ENCODE results near the gene SLC36A2. TPM values are rescaled to one million over a fixed set of nuclear protein-coding genes. Genes with fewer than 3 reads are reported as not detected.

Gene SLC36A2
- total RNA-seq, 1 experiment from 2014 or later: not detected

DNA sequence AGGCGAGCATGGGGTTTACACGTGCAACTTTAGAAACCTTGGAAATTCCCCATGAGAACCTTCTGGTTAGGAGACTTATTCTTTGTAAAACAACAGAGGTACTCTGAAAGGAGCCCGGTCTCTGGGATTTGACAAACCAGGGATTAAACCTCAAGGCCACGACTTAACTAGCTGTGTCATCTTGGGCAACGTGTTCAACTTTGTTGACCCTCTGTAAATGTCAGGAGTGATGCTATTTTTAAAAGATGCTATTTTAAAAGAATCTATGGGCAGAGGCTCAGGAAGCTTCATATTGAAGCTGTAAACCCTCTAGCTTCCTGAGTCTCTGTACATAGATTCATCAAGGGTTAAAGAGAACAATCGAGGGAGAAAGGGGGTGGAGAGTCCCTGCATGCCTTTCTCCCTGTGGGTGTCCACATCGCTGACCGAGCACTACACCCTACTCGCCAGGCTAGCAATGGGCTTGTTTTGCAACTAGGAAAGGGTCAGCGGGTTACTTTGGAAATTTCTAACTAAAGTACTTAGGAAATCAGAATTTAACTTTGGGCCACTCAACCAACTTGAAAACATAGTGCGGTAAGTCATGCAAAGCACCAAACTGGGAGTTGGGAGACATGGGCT, 2.1 kb downstream of the SLC36A2 start:
- TF ChIP-seq SIN3A (IDR thresholded peaks at IDR 0.05; ENCODE audit: borderline replicate concordance, insufficient read depth, low read depth, low read length): no peak
- no peak for TF ChIP-seq TCF7L2 (IDR thresholded peaks at IDR 0.05; ENCODE audit: low read depth, low read length)
- TF ChIP-seq, protein P1, sequence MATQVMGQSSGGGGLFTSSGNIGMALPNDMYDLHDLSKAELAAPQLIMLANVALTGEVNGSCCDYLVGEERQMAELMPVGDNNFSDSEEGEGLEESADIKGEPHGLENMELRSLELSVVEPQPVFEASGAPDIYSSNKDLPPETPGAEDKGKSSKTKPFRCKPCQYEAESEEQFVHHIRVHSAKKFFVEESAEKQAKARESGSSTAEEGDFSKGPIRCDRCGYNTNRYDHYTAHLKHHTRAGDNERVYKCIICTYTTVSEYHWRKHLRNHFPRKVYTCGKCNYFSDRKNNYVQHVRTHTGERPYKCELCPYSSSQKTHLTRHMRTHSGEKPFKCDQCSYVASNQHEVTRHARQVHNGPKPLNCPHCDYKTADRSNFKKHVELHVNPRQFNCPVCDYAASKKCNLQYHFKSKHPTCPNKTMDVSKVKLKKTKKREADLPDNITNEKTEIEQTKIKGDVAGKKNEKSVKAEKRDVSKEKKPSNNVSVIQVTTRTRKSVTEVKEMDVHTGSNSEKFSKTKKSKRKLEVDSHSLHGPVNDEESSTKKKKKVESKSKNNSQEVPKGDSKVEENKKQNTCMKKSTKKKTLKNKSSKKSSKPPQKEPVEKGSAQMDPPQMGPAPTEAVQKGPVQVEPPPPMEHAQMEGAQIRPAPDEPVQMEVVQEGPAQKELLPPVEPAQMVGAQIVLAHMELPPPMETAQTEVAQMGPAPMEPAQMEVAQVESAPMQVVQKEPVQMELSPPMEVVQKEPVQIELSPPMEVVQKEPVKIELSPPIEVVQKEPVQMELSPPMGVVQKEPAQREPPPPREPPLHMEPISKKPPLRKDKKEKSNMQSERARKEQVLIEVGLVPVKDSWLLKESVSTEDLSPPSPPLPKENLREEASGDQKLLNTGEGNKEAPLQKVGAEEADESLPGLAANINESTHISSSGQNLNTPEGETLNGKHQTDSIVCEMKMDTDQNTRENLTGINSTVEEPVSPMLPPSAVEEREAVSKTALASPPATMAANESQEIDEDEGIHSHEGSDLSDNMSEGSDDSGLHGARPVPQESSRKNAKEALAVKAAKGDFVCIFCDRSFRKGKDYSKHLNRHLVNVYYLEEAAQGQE (IDR thresholded peaks at IDR 0.05; ENCODE audit: insufficient read depth in 1 of 2, low read depth in 2 of 2, low read length in 1 of 2): no peak
- no peak for TF ChIP-seq POLR2AphosphoS5 (IDR thresholded peaks at IDR 0.05; ENCODE audit: low read depth, low read length)
- TF ChIP-seq, protein P2, sequence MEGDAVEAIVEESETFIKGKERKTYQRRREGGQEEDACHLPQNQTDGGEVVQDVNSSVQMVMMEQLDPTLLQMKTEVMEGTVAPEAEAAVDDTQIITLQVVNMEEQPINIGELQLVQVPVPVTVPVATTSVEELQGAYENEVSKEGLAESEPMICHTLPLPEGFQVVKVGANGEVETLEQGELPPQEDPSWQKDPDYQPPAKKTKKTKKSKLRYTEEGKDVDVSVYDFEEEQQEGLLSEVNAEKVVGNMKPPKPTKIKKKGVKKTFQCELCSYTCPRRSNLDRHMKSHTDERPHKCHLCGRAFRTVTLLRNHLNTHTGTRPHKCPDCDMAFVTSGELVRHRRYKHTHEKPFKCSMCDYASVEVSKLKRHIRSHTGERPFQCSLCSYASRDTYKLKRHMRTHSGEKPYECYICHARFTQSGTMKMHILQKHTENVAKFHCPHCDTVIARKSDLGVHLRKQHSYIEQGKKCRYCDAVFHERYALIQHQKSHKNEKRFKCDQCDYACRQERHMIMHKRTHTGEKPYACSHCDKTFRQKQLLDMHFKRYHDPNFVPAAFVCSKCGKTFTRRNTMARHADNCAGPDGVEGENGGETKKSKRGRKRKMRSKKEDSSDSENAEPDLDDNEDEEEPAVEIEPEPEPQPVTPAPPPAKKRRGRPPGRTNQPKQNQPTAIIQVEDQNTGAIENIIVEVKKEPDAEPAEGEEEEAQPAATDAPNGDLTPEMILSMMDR (IDR thresholded peaks at IDR 0.05): no peak
- H3K4me3 ChIP-seq (ENCODE audit: low read depth in 2 of 2, low read length in 2 of 2): no peak overlapping the region
- in situ Hi-C loops (cut with HindIII; ENCODE audit: low pct_unique_long_range_greater_than_20kb, low sequenced_read_pairs): no loop called here
- ATAC-seq (no peak), DNase-seq (ENCODE audit: low read depth, low spot score) (no peak)
- peaks cover 11% of the 10 kb centered on the region for H3K27me3 ChIP-seq (ENCODE audit: control insufficient read depth, insufficient read depth, low read length)
- H3K9me3 ChIP-seq (ENCODE audit: control insufficient read depth, insufficient read depth, low read depth, low read length): no peaks in the 10 kb centered on the region
- no peaks in the 10 kb centered on the region for H3K36me3 ChIP-seq (ENCODE audit: control insufficient read depth, insufficient read depth, low read length)
- CTCF ChIA-PET: no interaction called here
- H3K27ac ChIP-seq (ENCODE audit: low read length): no peak overlapping the region
- BruUV-seq (replicated peaks): no TSS peak
- no peaks in the 10 kb centered on the region for H3K4me1 ChIP-seq (ENCODE audit: control insufficient read depth, insufficient read depth, low read length)
- POLR2A ChIA-PET: no interaction called here
- intact Hi-C loops (cut with micrococcal nuclease; ENCODE audit: unreplicated experiment): no loop called here

DNA sequence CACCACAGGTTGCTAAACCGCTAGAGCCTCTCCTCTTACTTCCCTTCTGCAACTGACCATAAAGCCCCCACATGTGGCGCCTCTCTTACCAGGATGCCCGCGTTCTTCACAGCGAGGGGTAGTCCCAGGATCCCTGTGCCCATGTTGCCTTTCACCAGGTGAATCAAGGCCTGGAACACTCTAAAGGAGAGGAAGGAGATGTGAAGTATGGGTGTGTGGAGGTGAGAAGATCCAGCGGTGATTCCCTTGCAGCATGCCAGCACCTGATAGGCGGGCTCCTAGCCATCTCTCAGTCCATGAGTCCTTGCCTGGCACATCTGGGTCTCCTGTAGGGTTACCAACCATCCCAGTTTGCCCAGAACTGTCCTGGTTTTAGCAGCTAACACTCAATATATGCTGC, 3.3 kb downstream of the SLC36A2 start:
- ChIA-PET POLR2A (no interaction called here), CTCF (no interaction called here)
- in situ Hi-C loops (cut with HindIII; ENCODE audit: low pct_unique_long_range_greater_than_20kb, low sequenced_read_pairs): no loop called here
- H3K27ac ChIP-seq (ENCODE audit: low read length): no peak overlapping the region
- DNase-seq (ENCODE audit: low read depth, low spot score) (no peak), ATAC-seq (no peak)
- no peaks in the 10 kb centered on the region for H3K9me3 ChIP-seq (ENCODE audit: control insufficient read depth, insufficient read depth, low read depth, low read length)
- no peak overlapping the region for H3K4me3 ChIP-seq (ENCODE audit: low read depth in 2 of 2, low read length in 2 of 2)
- H3K4me1 ChIP-seq (ENCODE audit: control insufficient read depth, insufficient read depth, low read length): no peaks in the 10 kb centered on the region
- BruUV-seq (replicated peaks): no TSS peak
- no peaks in the 10 kb centered on the region for H3K36me3 ChIP-seq (ENCODE audit: control insufficient read depth, insufficient read depth, low read length)
- H3K27me3 ChIP-seq (ENCODE audit: control insufficient read depth, insufficient read depth, low read length): peaks cover 11% of the 10 kb centered on the region
- intact Hi-C loops (cut with micrococcal nuclease; ENCODE audit: unreplicated experiment): no loop called here
- no peak for TF ChIP-seq SIN3A (IDR thresholded peaks at IDR 0.05; ENCODE audit: borderline replicate concordance, insufficient read depth, low read depth, low read length)
- TF ChIP-seq, protein P2 (IDR thresholded peaks at IDR 0.05): no peak
- no peak for TF ChIP-seq POLR2AphosphoS5 (IDR thresholded peaks at IDR 0.05; ENCODE audit: low read depth, low read length)
- TF ChIP-seq, protein P1 (IDR thresholded peaks at IDR 0.05; ENCODE audit: insufficient read depth in 1 of 2, low read depth in 2 of 2, low read length in 1 of 2): no peak
- no peak for TF ChIP-seq TCF7L2 (IDR thresholded peaks at IDR 0.05; ENCODE audit: low read depth, low read length)

All from Panc1 (cell line).